Activated B cell treated with CpG ODN at 0.5 μM for 24 hours (primary cell): ENCODE measurements around the gene TMEM107. TPM values are rescaled to one million over a fixed set of nuclear protein-coding genes. Genes with fewer than 3 reads are reported as not detected.

Source experiments
- ATAC-seq: fragments of 200-7000 bp; cut with Tn5 transposase; one replicate; pipeline ENCODE4 v1.10.0; 2021; ENCODE audit warnings: low read depth, mild to moderate bottlenecking, moderate library complexity
- CTCF ChIA-PET: fragments of 350-600 bp; sonication (Branson Sonifier 250); formaldehyde crosslinking; loops from one replicate; lab custom pipeline; 2021; ENCODE audit warnings: antibody characterized with exemption; lab: Charles Lee
- POLR2A ChIA-PET: fragments of 350-600 bp; sonication (Branson Sonifier 250); formaldehyde crosslinking; loops from one replicate; lab custom pipeline; 2021; ENCODE audit warnings: antibody characterized with exemption; lab: Charles Lee
- DNase-seq: peaks from one replicate; pipeline ENCODE4 v3.0.0; 2022
- H3K27ac Mint-ChIP-seq: one replicate; pipeline ENCODE4 v1.8.0; 2020; ENCODE audit warnings: mixed read lengths
- H3K27me3 Mint-ChIP-seq: one replicate; pipeline ENCODE4 v1.8.0; 2021; ENCODE audit warnings: mixed read lengths
- H3K36me3 Mint-ChIP-seq: one replicate; pipeline ENCODE4 v1.8.0; 2021; ENCODE audit warnings: low read depth, mixed read lengths
- H3K4me1 Mint-ChIP-seq: one replicate; pipeline ENCODE4 v1.8.0; 2021; ENCODE audit warnings: mixed read lengths
- H3K4me3 Mint-ChIP-seq: one replicate; pipeline ENCODE4 v1.8.0; 2020; ENCODE audit warnings: mild to moderate bottlenecking, mixed read lengths
- H3K9me3 Mint-ChIP-seq: one replicate; pipeline ENCODE4 v1.8.0; 2020; ENCODE audit warnings: mixed read lengths
- intact Hi-C: fragments of 100-400 bp; cut with micrococcal nuclease; formaldehyde crosslinking; loops from one replicate; pipeline ENCODE4 v1.15.1; 2024
- total RNA-seq: library from RNA; stranded (reverse); gene quantifications from 2 replicates; pipeline ENCODE4 v1.2.3, GENCODE V29; 2022
- TF ChIP-seq, protein P1 (sequence below): fragments of 200-600 bp; IDR thresholded peaks from one replicate; pipeline ENCODE4 v1.8.0; 2022; ENCODE audit warnings: antibody characterized with exemption, mild to moderate bottlenecking

The TMEM107 gene
- 17.3 and 20.9 TPM in 2 replicates for total RNA-seq

- Mint-ChIP-seq H3K27ac (peak within 1 kb of the TSS; percentile 89), H3K27me3 (no peaks in the 10 kb centered on the region), H3K4me3 (peak within 1 kb of the TSS; percentile 90), H3K9me3 (no peaks in the 10 kb centered on the region), H3K36me3 (peaks cover 4% of the 10 kb centered on the region), H3K4me1 (peaks cover 44% of the 10 kb centered on the region)
- ChIA-PET POLR2A (interaction anchor here (0.6 to 9.2 kb wide), 13 partner anchors 8 to 490 kb away, joined by 3 to 365 read pairs (median 5); partner anchors contain the start of genes BORCS6 and CTC1), CTCF (interaction anchor here (2.4 kb wide), 1 partner anchor 10 kb away, joined by 8 read pairs; no protein-coding TSS in a partner anchor)
- DNase-seq (peak; percentile 80), ATAC-seq (peak; percentile 46)
- TF ChIP-seq, protein P1, sequence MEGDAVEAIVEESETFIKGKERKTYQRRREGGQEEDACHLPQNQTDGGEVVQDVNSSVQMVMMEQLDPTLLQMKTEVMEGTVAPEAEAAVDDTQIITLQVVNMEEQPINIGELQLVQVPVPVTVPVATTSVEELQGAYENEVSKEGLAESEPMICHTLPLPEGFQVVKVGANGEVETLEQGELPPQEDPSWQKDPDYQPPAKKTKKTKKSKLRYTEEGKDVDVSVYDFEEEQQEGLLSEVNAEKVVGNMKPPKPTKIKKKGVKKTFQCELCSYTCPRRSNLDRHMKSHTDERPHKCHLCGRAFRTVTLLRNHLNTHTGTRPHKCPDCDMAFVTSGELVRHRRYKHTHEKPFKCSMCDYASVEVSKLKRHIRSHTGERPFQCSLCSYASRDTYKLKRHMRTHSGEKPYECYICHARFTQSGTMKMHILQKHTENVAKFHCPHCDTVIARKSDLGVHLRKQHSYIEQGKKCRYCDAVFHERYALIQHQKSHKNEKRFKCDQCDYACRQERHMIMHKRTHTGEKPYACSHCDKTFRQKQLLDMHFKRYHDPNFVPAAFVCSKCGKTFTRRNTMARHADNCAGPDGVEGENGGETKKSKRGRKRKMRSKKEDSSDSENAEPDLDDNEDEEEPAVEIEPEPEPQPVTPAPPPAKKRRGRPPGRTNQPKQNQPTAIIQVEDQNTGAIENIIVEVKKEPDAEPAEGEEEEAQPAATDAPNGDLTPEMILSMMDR, result no peak
- intact Hi-C loops, result loop anchor here (1.0 kb wide), 1 partner anchor 124 kb away; no protein-coding TSS in a partner anchor
Observed at GRCh38 chr17:8176197-8176940, at the start of gene TMEM107. Gene TMEM107, minus strand, starts transcription at chr17:8176380. Its CDS starts 94 bp downstream, at chr17:8176286.

- POLR2A ChIA-PET, result interaction anchor here (0.5 to 11.8 kb wide), 12 partner anchors 11 to 716 kb away, joined by 3 to 413 read pairs (median 8); partner anchors contain the start of genes AURKB, BORCS6, CTC1 and KRABD2
- peaks cover 65% of the 10 kb centered on the region for H3K36me3 Mint-ChIP-seq
- H3K4me1 Mint-ChIP-seq, result peaks cover 63% of the 10 kb centered on the region
- TF ChIP-seq, protein P1, result no peak
- intact Hi-C loops, result loop anchor here (10.0 kb wide), 2 partner anchors 370 to 540 kb away; partner anchors contain the start of genes CYB5D1, NAA38, TMEM88 and TP53
- no peaks in the 10 kb centered on the region for H3K9me3 Mint-ChIP-seq
- H3K27me3 Mint-ChIP-seq, result peaks cover 11% of the 10 kb centered on the region
- DNase-seq (no peak), ATAC-seq (no peak)
- CTCF ChIA-PET, result interaction anchor here (1.7 kb wide), 1 partner anchor 76 kb away, joined by 8 read pairs; no protein-coding TSS in a partner anchor
- peak overlapping the region; percentile 52 for H3K4me3 Mint-ChIP-seq
- peak overlapping the region; percentile 79 for H3K27ac Mint-ChIP-seq
Observed at GRCh38 chr17:8224891-8225812, 49.0 kb upstream of the TMEM107 start.

DNA sequence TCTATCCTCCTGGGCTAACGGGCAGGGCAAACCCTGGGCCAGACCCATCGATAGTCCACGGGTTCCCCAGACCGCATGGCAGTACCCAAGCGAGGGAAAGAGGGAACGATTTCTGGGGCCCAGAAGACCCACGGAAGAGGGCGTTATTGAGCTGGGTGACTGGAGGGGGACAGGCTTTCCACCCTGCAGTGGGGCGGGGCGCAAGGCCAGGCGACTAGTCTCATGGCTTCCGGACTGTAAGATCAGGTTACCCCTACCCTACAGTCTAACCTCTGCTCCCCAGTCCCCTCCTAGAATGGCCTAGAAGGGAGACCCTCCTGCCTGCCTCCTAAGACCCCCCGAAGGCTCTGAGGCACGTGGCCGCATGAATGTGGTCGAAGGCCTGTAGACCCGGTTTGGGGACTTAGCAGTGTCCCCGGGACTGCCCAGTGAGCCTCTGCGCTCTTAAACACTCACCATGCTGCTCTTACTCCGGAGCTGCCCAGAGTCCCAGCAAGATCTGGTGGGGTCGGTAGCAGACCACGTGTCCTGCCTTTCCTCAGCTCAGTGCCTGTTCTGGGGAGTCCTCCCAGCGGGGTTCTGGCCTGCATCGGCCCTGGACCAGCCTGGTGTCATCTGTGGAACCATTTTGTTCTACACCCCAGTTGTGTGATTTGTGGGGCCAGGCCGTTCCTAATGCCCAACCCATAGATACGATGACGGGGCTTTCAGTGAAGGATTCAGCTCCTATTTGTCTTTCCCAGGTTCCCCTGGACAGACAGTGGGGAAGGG, 47.4 kb upstream of the TMEM107 start:
- peaks cover 11% of the 10 kb centered on the region for H3K27me3 Mint-ChIP-seq
- H3K27ac Mint-ChIP-seq, result peak overlapping the region; percentile 97
- H3K4me1 Mint-ChIP-seq, result peaks cover 65% of the 10 kb centered on the region
- DNase-seq, result peak; percentile 54
- peaks cover 51% of the 10 kb centered on the region for H3K36me3 Mint-ChIP-seq
- intact Hi-C loops, result loop anchor here (1.0 to 10.0 kb wide), 6 partner anchors 65 to 539 kb away; partner anchors contain the start of genes CYB5D1, NAA38, RANGRF and RPL26
- TF ChIP-seq, protein P1, result no peak
- POLR2A ChIA-PET, result interaction anchor here (0.5 to 11.8 kb wide), 27 partner anchors 9 to 639 kb away, joined by 3 to 413 read pairs (median 8); partner anchors contain the start of genes AURKB, BORCS6, CTC1 and KRABD2
- no peaks in the 10 kb centered on the region for H3K9me3 Mint-ChIP-seq
- peak overlapping the region; percentile 97 for H3K4me3 Mint-ChIP-seq
- peak; percentile 15 for ATAC-seq
- CTCF ChIA-PET, result interaction anchor here (0.9 to 1.9 kb wide), 7 partner anchors 24 to 150 kb away, joined by 3 to 9 read pairs (median 5); partner anchors contain the start of genes CTC1 and SLC25A35

DNA sequence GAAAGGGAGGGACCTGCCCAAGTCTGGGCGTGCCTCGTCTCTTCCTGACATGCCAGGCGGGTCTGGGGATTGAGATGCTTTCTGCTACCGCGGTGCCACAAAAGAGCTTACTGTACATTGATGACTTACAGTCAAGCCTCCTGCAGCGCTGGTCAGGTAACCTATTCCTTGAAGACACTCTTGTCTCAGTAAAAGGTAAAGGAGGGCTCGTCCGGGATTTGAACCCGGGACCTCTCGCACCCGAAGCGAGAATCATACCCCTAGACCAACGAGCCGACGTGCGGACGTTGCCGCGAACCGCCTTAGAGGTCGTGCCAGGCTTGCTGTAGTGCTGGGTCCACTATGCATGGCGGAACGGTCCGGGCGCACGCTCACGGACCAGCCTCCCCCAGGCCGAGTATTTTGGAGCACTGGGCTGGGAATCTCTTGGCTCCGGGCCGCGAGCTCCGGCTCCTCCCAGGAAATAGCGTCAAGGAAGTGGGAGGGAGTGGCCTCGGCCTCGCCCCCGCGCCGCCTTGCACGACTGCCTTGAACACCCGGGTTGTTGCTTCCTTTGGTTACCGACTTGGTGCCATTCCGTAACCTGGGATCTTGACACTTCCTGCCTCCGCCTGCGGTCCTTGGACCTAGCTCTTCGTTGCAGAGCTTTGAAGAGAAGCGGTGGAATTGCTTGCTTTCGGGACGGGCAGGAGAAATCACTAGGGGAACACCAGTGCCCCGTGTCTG, 46.6 kb upstream of the TMEM107 start:
- H3K27me3 Mint-ChIP-seq, result peaks cover 11% of the 10 kb centered on the region
- DNase-seq (peak; percentile 80), ATAC-seq (peak; percentile 51)
- peaks cover 68% of the 10 kb centered on the region for H3K4me1 Mint-ChIP-seq
- TF ChIP-seq, protein P1, result no peak
- ChIA-PET CTCF (interaction anchor here (0.9 to 2.6 kb wide), 10 partner anchors 24 to 154 kb away, joined by 3 to 21 read pairs (median 5); partner anchors contain the start of genes ALOXE3, CTC1, KRABD2 and PFAS), POLR2A (interaction anchor here (0.5 to 11.8 kb wide), 34 partner anchors 8 to 1102 kb away, joined by 3 to 413 read pairs (median 6); partner anchors contain the start of genes AURKB, BORCS6, CNTROB and CTC1)
- H3K27ac Mint-ChIP-seq, result peak overlapping the region; percentile 97
- H3K36me3 Mint-ChIP-seq, result peaks cover 45% of the 10 kb centered on the region
- H3K9me3 Mint-ChIP-seq, result no peaks in the 10 kb centered on the region
- intact Hi-C loops, result loop anchor here (1.0 to 10.0 kb wide), 15 partner anchors 12 to 538 kb away; partner anchors contain the start of genes AURKB, CYB5D1, NAA38 and RANGRF
- H3K4me3 Mint-ChIP-seq, result peak overlapping the region; percentile 97
